ENCODE data around the gene SGSH. TPM values are rescaled to one million over a fixed set of nuclear protein-coding genes. Genes with fewer than 3 reads are reported as not detected.

The SGSH gene
- total RNA-seq, 1 experiment from 2014 or later = 19.8 TPM

GRCh38 chr17:80182118-80182844, 37.9 kb downstream of the SGSH start:
- Histone ChIP-seq H3T11ph (ENCODE audit: low read length) (no peak overlapping the region), H3K23me2 (ENCODE audit: insufficient read length, low read depth, low read length, poor library complexity, severe bottlenecking) (no peaks in the 10 kb centered on the region), H2BK120ac (ENCODE audit: low read depth, low read length, poor library complexity, severe bottlenecking) (no peak overlapping the region), H4K8ac (replicated peaks; ENCODE audit: insufficient read length, low read depth, low read length) (no peak overlapping the region), H3K79me2 (ENCODE audit: insufficient read depth, low read length) (no peaks in the 10 kb centered on the region), H2BK15ac (ENCODE audit: low read depth, low read length) (no peak overlapping the region), H4K91ac (ENCODE audit: insufficient read length, low read depth, low read length) (no peak overlapping the region), H2BK12ac (ENCODE audit: insufficient read length, low read depth, low read length) (no peak overlapping the region), H3K18ac (ENCODE audit: insufficient read length, low read depth, low read length) (no peak overlapping the region), H3K9me3 (ENCODE audit: control insufficient read depth, low read depth, low read length) (no peaks in the 10 kb centered on the region), H3K27ac (ENCODE audit: insufficient read length, low read depth, low read length) (no peak overlapping the region), H2AK5ac (ENCODE audit: insufficient read length, low read length) (no peak overlapping the region), H3K9ac (ENCODE audit: extremely low read depth, insufficient read length, low read length) (no peak overlapping the region), H3K27me3 (ENCODE audit: insufficient read depth, low read length) (no peaks in the 10 kb centered on the region), H2BK5ac (ENCODE audit: insufficient read length, low read length) (no peak overlapping the region), H2BK20ac (ENCODE audit: low read depth, low read length, poor library complexity, severe bottlenecking) (no peak overlapping the region), H3K79me1 (ENCODE audit: insufficient read depth, low read depth, low read length, poor library complexity, severe bottlenecking) (no peaks in the 10 kb centered on the region), H3K23ac (ENCODE audit: insufficient read length, low read depth, low read length) (no peak overlapping the region), H2AFZ (ENCODE audit: low read length) (no peak overlapping the region), H4K5ac (ENCODE audit: insufficient read length, low read depth, low read length) (no peak overlapping the region), H3K4ac (ENCODE audit: low read depth, low read length) (no peak overlapping the region), H3K14ac (ENCODE audit: insufficient read depth, low read length) (no peak overlapping the region), H3K4me1 (ENCODE audit: insufficient read depth, low read length) (no peaks in the 10 kb centered on the region), H3K56ac (ENCODE audit: insufficient read length, low read depth, low read length) (no peak overlapping the region), H3K4me2 (ENCODE audit: insufficient read depth, insufficient read length, low read length) (no peak overlapping the region), H4K20me1 (ENCODE audit: control insufficient read depth, insufficient read depth, insufficient read length) (no peaks in the 10 kb centered on the region)
- DNase-seq = no peak
- no peak for TF ChIP-seq CTCF (conservative IDR thresholded peaks at IDR 0.05)
- Mint-ChIP-seq H3K27me3 (ENCODE audit: low read depth) (peaks cover 2% of the 10 kb centered on the region), H3K4me1 (peaks cover 2 to 7% of the 10 kb centered on the region in 2 experiments; a peak in 2 of 4 replicates), H3K27ac (peak overlapping the region in 1 of 3 experiments; percentile 74; a peak in 1 of 7 replicates), H3K4me3 (no peak overlapping the region), H3K9me3 (no peaks in the 10 kb centered on the region), H3K36me3 (ENCODE audit: insufficient read depth in 1 of 3, low read depth in 3 of 3) (no peaks in the 10 kb centered on the region)
- WGBS (ENCODE audit: extremely low coverage, insufficient read length, low lambda C conversion rate) = no CpG with 5 or more reads among the region's 30 CpGs
